GM12878 (cell line): ENCODE measurements around the gene IFT122. TPM values are rescaled to one million over a fixed set of nuclear protein-coding genes. Genes with fewer than 3 reads are reported as not detected.

ENCODE experiments used
- ATAC-seq: fragments of 200-7000 bp; cut with Tn5 transposase; 3 replicates; pipeline ENCODE4 v1.9.1; 2020; ENCODE audit warnings: mild to moderate bottlenecking, moderate library complexity
- BruUV-seq: library from RNA; stranded (reverse); fragments of 400-500 nt; replicated peaks from 2 replicates; lab custom pipeline; 2021; lab: Mats Ljungman, UMichigan
- CTCF ChIA-PET: fragments of 300-600 bp; sonication (Branson Sonifier 250); formaldehyde crosslinking; extraction: SDS; loops from one replicate; lab custom pipeline; 2021; ENCODE audit warnings: inconsistent platforms; lab: Yijun Ruan, JAX
- POLR2A ChIA-PET: fragments of 350-600 bp; formaldehyde crosslinking; extraction: SDS; loops from one replicate; lab custom pipeline; 2021; ENCODE audit warnings: inconsistent platforms; lab: Charles Lee
- RAD21 ChIA-PET: fragments of 300-600 bp; sonication (Branson Sonifier 250); formaldehyde crosslinking; loops from one replicate; lab custom pipeline; 2023; ENCODE audit warnings: antibody characterized with exemption; ENCODE audit not compliant: unreplicated experiment; lab: Charles Lee
- SMC1A ChIA-PET: fragments of 300-600 bp; sonication (Branson Sonifier 250); formaldehyde crosslinking; loops from one replicate; lab custom pipeline; 2023; ENCODE audit not compliant: unreplicated experiment, uncharacterized antibody; lab: Charles Lee
- DNase-seq: peaks from one replicate; pipeline ENCODE4 v3.0.0-alpha.2; 2011; ENCODE audit warnings: low read depth, low spot score
- FAIRE-seq: peaks from 3 replicates; lab custom pipeline; 2011; peaks lifted over from hg19 to GRCh38; lab: Jason Lieb, UNC
- H2AFZ ChIP-seq: 2 replicates; pipeline ENCODE4 v1.6.0; 2011; ENCODE audit warnings: low read depth, low read length, control low read depth; ENCODE audit not compliant: control insufficient read depth
- H3K27ac ChIP-seq: 2 replicates; pipeline ENCODE4 v1.5.1; 2011; ENCODE audit warnings: control low read depth; ENCODE audit not compliant: control insufficient read depth, insufficient read depth
- H3K27me3 ChIP-seq, 2 experiments: replicated peaks in 1 of 2; 2 replicates each; pipeline versions ENCODE4 v1.6.0 to v1.6.1; 2011; ENCODE audit warnings: low read length in 1 of 2; ENCODE audit not compliant: control insufficient read depth in 2 of 2, insufficient read depth in 2 of 2
- H3K36me3 ChIP-seq, 2 experiments: 2 replicates each; pipeline ENCODE4 v1.5.1; 2011; ENCODE audit warnings: low read length in 1 of 2; ENCODE audit not compliant: control insufficient read depth in 2 of 2, insufficient read depth in 2 of 2
- H3K4me1 ChIP-seq: 2 replicates; pipeline ENCODE4 v1.6.1; 2011; ENCODE audit warnings: mild to moderate bottlenecking, low read length, moderate library complexity, mixed read lengths; ENCODE audit not compliant: control insufficient read depth, insufficient read depth
- H3K4me2 ChIP-seq: 2 replicates; pipeline ENCODE4 v1.6.0; 2011; ENCODE audit warnings: control low read depth; ENCODE audit not compliant: control insufficient read depth, insufficient read depth
- H3K4me3 ChIP-seq: fragments of 200-600 bp; sonication (generic); 2 replicates; pipeline ENCODE4 v1.5.1; 2016
- H3K79me2 ChIP-seq: 2 replicates; pipeline ENCODE4 v1.6.0; 2011; ENCODE audit warnings: low read length; ENCODE audit not compliant: control insufficient read depth, insufficient read depth
- H3K9ac ChIP-seq: 2 replicates; pipeline ENCODE4 v1.8.0; 2011; ENCODE audit warnings: low read length, control low read depth, mixed read lengths; ENCODE audit not compliant: control insufficient read depth, insufficient read depth
- H3K9me3 ChIP-seq: replicated peaks from 3 replicates; pipeline ENCODE4 v1.5.1; 2011; ENCODE audit warnings: mild to moderate bottlenecking, low read length; ENCODE audit not compliant: control insufficient read depth, insufficient read depth
- H4K20me1 ChIP-seq: 2 replicates; pipeline ENCODE4 v1.6.0; 2011; ENCODE audit not compliant: control insufficient read depth, insufficient read depth
- EGR1 ChIP-seq, 2 experiments: IDR thresholded peaks; 1 replicate in 1 of 2; 2 replicates in 1 of 2; pipeline ENCODE4 v1.6.1; 2011 to 2012; ENCODE audit warnings: low read depth in 2 of 2, low read length in 2 of 2, borderline replicate concordance in 1 of 2, mild to moderate bottlenecking in 1 of 2, moderate library complexity in 1 of 2
- ESRRA ChIP-seq: IDR thresholded peaks from 2 replicates; pipeline ENCODE4 v1.6.1; 2012; ENCODE audit warnings: mild to moderate bottlenecking, low read length, improper control_type of control experiment
- HCFC1 ChIP-seq: fragments of 150-350 bp; IDR thresholded peaks from 2 replicates; pipeline ENCODE4 v1.6.1; 2014; ENCODE audit warnings: low read length
- IRF4 ChIP-seq: IDR thresholded peaks from 2 replicates; pipeline ENCODE4 v1.6.1; 2011; ENCODE audit warnings: low read depth, low read length
- MEF2A ChIP-seq: IDR thresholded peaks from 2 replicates; pipeline ENCODE4 v1.6.1; 2011; ENCODE audit warnings: low read depth, mild to moderate bottlenecking, low read length, moderate library complexity; ENCODE audit not compliant: insufficient read depth
- MEF2B ChIP-seq: fragments of 450-650 bp; IDR thresholded peaks from 2 replicates; pipeline ENCODE4 v1.6.1; 2018; ENCODE audit warnings: mild to moderate bottlenecking, moderate library complexity; ENCODE audit not compliant: partially characterized antibody, poor library complexity, severe bottlenecking
- MTA2 ChIP-seq: fragments of 450-650 bp; IDR thresholded peaks from 2 replicates; pipeline ENCODE4 v1.6.1; 2016; ENCODE audit warnings: low read depth, mild to moderate bottlenecking, moderate library complexity
- NR2F1 ChIP-seq: fragments of 450-650 bp; conservative IDR thresholded peaks from 2 replicates; pipeline ENCODE4 v1.6.1; 2017; ENCODE audit warnings: mild to moderate bottlenecking
- PML ChIP-seq: IDR thresholded peaks from 2 replicates; pipeline ENCODE4 v1.6.1; 2012; ENCODE audit warnings: low read length, inconsistent platforms
- TAF1 ChIP-seq: IDR thresholded peaks from 2 replicates; pipeline ENCODE4 v1.6.1; 2011; ENCODE audit warnings: mild to moderate bottlenecking, low read depth, low read length, borderline replicate concordance
- TCF12 ChIP-seq: IDR thresholded peaks from 2 replicates; pipeline ENCODE4 v1.6.1; 2011; ENCODE audit warnings: low read depth, mild to moderate bottlenecking, low read length
- ZBED1 ChIP-seq: IDR thresholded peaks from 2 replicates; pipeline ENCODE4 v1.6.1; 2016; ENCODE audit warnings: borderline replicate concordance
- ZNF384 ChIP-seq: IDR thresholded peaks from 2 replicates; pipeline ENCODE4 v1.6.1; 2012; ENCODE audit warnings: low read depth, mild to moderate bottlenecking, low read length, improper control_type of control experiment, borderline replicate concordance
- WGBS: methylation state at CpG from one replicate; pipeline ENCODE4 v1.1.6; 2016; ENCODE audit warnings: low lambda C conversion rate; ENCODE audit not compliant: insufficient replicate concordance, insufficient coverage; ENCODE audit errors: missing lambda C conversion rate; 5-methylcytosine and 5-hydroxymethylcytosine counted together
- in situ Hi-C: fragments of 300-500 bp; cut with MboI; formaldehyde crosslinking; loops from 9 replicates; pipeline ENCODE4 v1.14.3; 2018; ENCODE audit warnings: mixed read lengths
- intact Hi-C: fragments of 100-400 bp; cut with micrococcal nuclease; formaldehyde crosslinking; loops from one replicate; pipeline ENCODE4 v1.14.2; 2022; ENCODE audit not compliant: unreplicated experiment
- polyA plus RNA-seq, 11 experiments: library from polyadenylated mRNA; depleted of rRNA in 4 of 11; unstranded in 6 of 11; stranded (reverse) in 5 of 11; fragments of >200 nt; fragmentation: Nextera tagmentation in 4 of 11; fragmentation: Illumina TruSeq in 1 of 11; extraction: Ambion mirVana in 4 of 11; extraction: Trizol in 1 of 11; gene quantifications; 1 replicate in 1 of 11; 2 replicates in 10 of 11; pipeline versions ENCODE4 v1.2.1 to v1.2.3, GENCODE V29; 2011 to 2016; ENCODE audit warnings: inconsistent platforms in 2 of 11, missing spikeins in 2 of 11, low read depth in 1 of 11
- total RNA-seq, 4 experiments: library from RNA; depleted of rRNA in 3 of 4; stranded (reverse); fragments of >200 nt in 3 of 4; fragmentation: Illumina TruSeq in 1 of 4; extraction: Trizol in 1 of 4; gene quantifications; 2 replicates each; pipeline versions ENCODE4 v1.2.1 to v1.2.3, GENCODE V29; 2013 to 2021
- TF ChIP-seq, protein P1 (sequence below): fragments of 450-650 bp; IDR thresholded peaks from 2 replicates; pipeline ENCODE4 v1.6.1; 2014; ENCODE audit warnings: mild to moderate bottlenecking
- TF ChIP-seq, protein P2 (sequence below): fragments of 150-350 bp; IDR thresholded peaks from 2 replicates; pipeline ENCODE4 v1.6.1; 2014; ENCODE audit warnings: mild to moderate bottlenecking, low read depth, low read length

The IFT122 gene
- total and polyA plus RNA-seq, 10 of the 15 experiments (the other 5 are each of a cell fraction or from before 2014, with no cell fraction given): 1.8 to 19.2 (median 8.4) TPM

DNA sequence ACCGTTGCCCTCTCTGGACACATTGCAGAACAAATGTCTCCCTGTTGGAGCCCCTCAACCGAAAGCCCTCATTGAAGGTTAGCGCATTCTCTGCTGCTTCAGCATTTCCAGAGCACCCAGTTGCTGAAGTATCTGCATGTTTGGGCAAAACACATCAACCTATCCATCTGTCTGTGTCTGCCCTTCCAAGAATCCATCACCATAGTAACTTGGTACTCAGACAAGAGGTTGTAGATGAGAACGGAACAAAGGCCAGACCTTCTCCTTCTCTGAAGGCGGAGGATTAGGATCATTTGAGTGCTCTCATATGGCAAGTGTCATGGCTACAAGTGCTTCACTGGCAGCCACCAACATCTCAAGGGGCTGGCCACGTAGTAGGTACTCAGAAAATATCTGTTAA lies 65.3 kb downstream of the IFT122 start:
- H2AFZ ChIP-seq: no peak overlapping the region
- SMC1A ChIA-PET: no interaction called here
- H3K4me2 ChIP-seq: no peak overlapping the region
- intact Hi-C loops (no loop called here), in situ Hi-C loops (no loop called here)
- POLR2A ChIA-PET: no interaction called here
- H4K20me1 ChIP-seq: no peaks in the 10 kb centered on the region
- BruUV-seq: no TSS peak
- no peak overlapping the region for H3K9ac ChIP-seq
- H3K79me2 ChIP-seq: no peaks in the 10 kb centered on the region
- no peaks in the 10 kb centered on the region; a peak in 1 of 4 replicates for H3K36me3 ChIP-seq
- no peaks in the 10 kb centered on the region for H3K9me3 ChIP-seq
- no peak for ATAC-seq
- TF ChIP-seq TCF12 (no peak), TAF1 (no peak), MEF2A (no peak), ESRRA (no peak), PML (no peak)
- TF ChIP-seq, protein P1, sequence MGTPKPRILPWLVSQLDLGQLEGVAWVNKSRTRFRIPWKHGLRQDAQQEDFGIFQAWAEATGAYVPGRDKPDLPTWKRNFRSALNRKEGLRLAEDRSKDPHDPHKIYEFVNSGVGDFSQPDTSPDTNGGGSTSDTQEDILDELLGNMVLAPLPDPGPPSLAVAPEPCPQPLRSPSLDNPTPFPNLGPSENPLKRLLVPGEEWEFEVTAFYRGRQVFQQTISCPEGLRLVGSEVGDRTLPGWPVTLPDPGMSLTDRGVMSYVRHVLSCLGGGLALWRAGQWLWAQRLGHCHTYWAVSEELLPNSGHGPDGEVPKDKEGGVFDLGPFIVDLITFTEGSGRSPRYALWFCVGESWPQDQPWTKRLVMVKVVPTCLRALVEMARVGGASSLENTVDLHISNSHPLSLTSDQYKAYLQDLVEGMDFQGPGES: no peak
- CTCF ChIA-PET: no interaction called here
- RAD21 ChIA-PET: interaction anchor here (1.0 kb wide), 1 partner anchor 15 kb away, joined by 3 read pairs; no protein-coding TSS in a partner anchor
- 80% methylated on average over 6 of the region's 6 CpGs for WGBS
- no peak for DNase-seq
- no peaks in the 10 kb centered on the region for H3K27me3 ChIP-seq
- no peak overlapping the region for H3K4me3 ChIP-seq
- FAIRE-seq: no peak
- H3K4me1 ChIP-seq: no peaks in the 10 kb centered on the region
- no peak overlapping the region for H3K27ac ChIP-seq

DNA sequence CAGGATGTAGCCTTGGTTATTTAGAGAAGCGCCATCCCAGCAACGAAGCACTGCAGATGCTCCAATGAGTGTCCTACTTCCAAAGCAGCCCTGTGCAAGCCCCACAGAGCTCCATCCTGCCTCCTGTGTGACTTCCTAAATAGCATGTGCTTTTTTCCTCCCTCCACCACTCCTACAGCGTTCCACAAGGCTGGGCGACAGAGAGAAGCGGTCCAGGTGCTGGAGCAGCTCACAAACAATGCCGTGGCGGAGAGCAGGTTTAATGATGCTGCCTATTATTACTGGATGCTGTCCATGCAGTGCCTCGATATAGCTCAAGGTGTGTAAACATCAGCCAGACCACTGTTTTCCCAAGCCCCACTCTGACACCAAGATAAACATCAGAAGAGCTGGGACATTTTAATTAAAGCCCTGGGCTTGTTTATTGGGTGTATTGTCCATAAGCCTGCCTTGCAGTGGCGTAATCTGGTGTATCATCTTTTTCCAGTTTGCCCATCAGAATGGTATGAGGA lies 66.3 kb downstream of the IFT122 start:
- Histone ChIP-seq H3K4me3 (no peak overlapping the region), H3K9me3 (no peaks in the 10 kb centered on the region), H3K27ac (no peak overlapping the region), H3K4me1 (no peaks in the 10 kb centered on the region), H3K27me3 (no peaks in the 10 kb centered on the region), H3K4me2 (no peak overlapping the region), H3K9ac (no peak overlapping the region), H3K36me3 (no peaks in the 10 kb centered on the region; a peak in 1 of 4 replicates), H3K79me2 (no peaks in the 10 kb centered on the region), H4K20me1 (no peaks in the 10 kb centered on the region), H2AFZ (no peak overlapping the region)
- SMC1A ChIA-PET: no interaction called here
- in situ Hi-C loops: no loop called here
- no peak for ATAC-seq
- POLR2A ChIA-PET: interaction anchor here (0.5 kb wide), 1 partner anchor 31 kb away, joined by 7 read pairs; no protein-coding TSS in a partner anchor
- 91% methylated on average over 9 of the region's 9 CpGs for WGBS
- CTCF ChIA-PET: no interaction called here
- no TSS peak for BruUV-seq
- RAD21 ChIA-PET: no interaction called here
- intact Hi-C loops: no loop called here
- FAIRE-seq: no peak
- DNase-seq: no peak
- no peak for TF ChIP-seq IRF4
- TF ChIP-seq ZNF384: no peak
- no peak for TF ChIP-seq EGR1 (IDR thresholded peaks at IDR 0.05; ENCODE audit: borderline replicate concordance in 1 of 2, low read depth in 2 of 2, low read length in 2 of 2)
- TF ChIP-seq NR2F1: no peak
- TF ChIP-seq, protein P2, sequence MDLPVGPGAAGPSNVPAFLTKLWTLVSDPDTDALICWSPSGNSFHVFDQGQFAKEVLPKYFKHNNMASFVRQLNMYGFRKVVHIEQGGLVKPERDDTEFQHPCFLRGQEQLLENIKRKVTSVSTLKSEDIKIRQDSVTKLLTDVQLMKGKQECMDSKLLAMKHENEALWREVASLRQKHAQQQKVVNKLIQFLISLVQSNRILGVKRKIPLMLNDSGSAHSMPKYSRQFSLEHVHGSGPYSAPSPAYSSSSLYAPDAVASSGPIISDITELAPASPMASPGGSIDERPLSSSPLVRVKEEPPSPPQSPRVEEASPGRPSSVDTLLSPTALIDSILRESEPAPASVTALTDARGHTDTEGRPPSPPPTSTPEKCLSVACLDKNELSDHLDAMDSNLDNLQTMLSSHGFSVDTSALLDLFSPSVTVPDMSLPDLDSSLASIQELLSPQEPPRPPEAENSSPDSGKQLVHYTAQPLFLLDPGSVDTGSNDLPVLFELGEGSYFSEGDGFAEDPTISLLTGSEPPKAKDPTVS: no peak
- TF ChIP-seq ZBED1: no peak
- no peak for TF ChIP-seq HCFC1
- TF ChIP-seq MTA2: no peak
- TF ChIP-seq MEF2B: no peak
